HepG2 (cell line): Measurements from ENCODE around the gene MTX1. TPM values are rescaled to one million over a fixed set of nuclear protein-coding genes. Genes with fewer than 3 reads are reported as not detected.

Experiments
- ATAC-seq: fragments of 200-7000 bp; cut with Tn5 transposase; 3 replicates; pipeline ENCODE4 v1.9.1; 2020; ENCODE audit warnings: mild to moderate bottlenecking, moderate library complexity
- BruUV-seq: library from RNA; stranded (reverse); fragments of 400-500 nt; replicated peaks from 2 replicates; lab custom pipeline; 2021; lab: Mats Ljungman, UMichigan
- CTCF ChIA-PET: fragments of 300-600 bp; formaldehyde crosslinking; extraction: SDS; loops from one replicate; lab custom pipeline; 2021; ENCODE audit warnings: low total read pairs, inconsistent platforms, low intra/inter-chr PET ratio; lab: Yijun Ruan, JAX
- POLR2A ChIA-PET: fragments of 350-600 bp; sonication (Branson Sonifier 250); formaldehyde crosslinking; loops from one replicate; lab custom pipeline; 2020; ENCODE audit warnings: antibody characterized with exemption, inconsistent platforms; lab: Yijun Ruan, JAX
- DNase-seq: peaks from one replicate; pipeline ENCODE4 v3.0.0-alpha.2; 2015; ENCODE audit warnings: low spot score
- FAIRE-seq: peaks from 3 replicates; lab custom pipeline; 2011; peaks lifted over from hg19 to GRCh38; lab: Jason Lieb, UNC
- H2AFZ ChIP-seq: one replicate; pipeline ENCODE4 v1.6.1; 2011; ENCODE audit warnings: low read length, inconsistent platforms
- H3K27ac ChIP-seq: fragments of 300-600 bp; 3 replicates; pipeline ENCODE4 v1.8.0; 2011; ENCODE audit warnings: mixed run types, mild to moderate bottlenecking, mixed read lengths, low read length, inconsistent platforms; ENCODE audit not compliant: insufficient read depth; ENCODE audit errors: extremely low read length
- H3K27me3 ChIP-seq, 2 experiments: fragments of 200-600 bp in 1 of 2; 2 replicates in 1 of 2; 3 replicates in 1 of 2; pipeline versions ENCODE4 v1.6.0 to v1.8.0; 2011; ENCODE audit warnings: low read length in 2 of 2, mild to moderate bottlenecking in 2 of 2, moderate library complexity in 2 of 2, inconsistent platforms in 1 of 2; ENCODE audit not compliant: insufficient read depth in 2 of 2, control insufficient read depth in 1 of 2
- H3K36me3 ChIP-seq, 2 experiments: fragments of 200-600 bp in 1 of 2; replicated peaks in 1 of 2; 2 replicates in 1 of 2; 3 replicates in 1 of 2; pipeline versions ENCODE4 v1.5.1 to v1.8.0; 2011; ENCODE audit warnings: low read length in 2 of 2, inconsistent platforms in 1 of 2; ENCODE audit not compliant: insufficient read depth in 2 of 2, control insufficient read depth in 1 of 2
- H3K4me1 ChIP-seq: 2 replicates; pipeline ENCODE4 v1.5.1; 2012; ENCODE audit warnings: low read length, inconsistent platforms; ENCODE audit not compliant: insufficient read depth
- H3K4me2 ChIP-seq: 2 replicates; pipeline ENCODE4 v1.6.0; 2011; ENCODE audit warnings: low read depth, low read length, inconsistent platforms
- H3K4me3 ChIP-seq, 3 experiments: fragments of 200-600 bp in 1 of 3; sonication (generic), shearing (Covaris generic) in 1 of 3; replicated peaks in 1 of 3; 2 replicates each; pipeline ENCODE4 v1.5.1; 2011 to 2016; ENCODE audit warnings: low read length in 3 of 3, inconsistent platforms in 2 of 3, low read depth in 2 of 3, mild to moderate bottlenecking in 2 of 3, control low read depth in 1 of 3, mixed read lengths in 1 of 3; ENCODE audit not compliant: insufficient read depth in 1 of 3
- H3K79me2 ChIP-seq: one replicate; pipeline ENCODE4 v1.6.1; 2011; ENCODE audit warnings: low read length, inconsistent platforms; ENCODE audit not compliant: insufficient read depth
- H3K9ac ChIP-seq: 2 replicates; pipeline ENCODE4 v1.6.0; 2011; ENCODE audit warnings: mild to moderate bottlenecking, low read depth, low read length, inconsistent platforms; ENCODE audit not compliant: insufficient read depth
- H3K9me3 ChIP-seq: 2 replicates; pipeline ENCODE4 v1.5.1; 2012; ENCODE audit warnings: mild to moderate bottlenecking, low read length
- H4K20me1 ChIP-seq: 2 replicates; pipeline ENCODE4 v1.6.0; 2011; ENCODE audit warnings: inconsistent platforms, mild to moderate bottlenecking, low read length, moderate library complexity; ENCODE audit not compliant: insufficient read depth
- NONO ChIP-seq, 2 experiments: fragments of 450-650 bp in 1 of 2; sonication (generic) in 1 of 2; formaldehyde crosslinking in 1 of 2; IDR thresholded peaks in 1 of 2; conservative IDR thresholded peaks in 1 of 2; 2 replicates each; pipeline versions ENCODE4 v1.6.1 to v1.8.0; 2017 to 2022; ENCODE audit warnings: mild to moderate bottlenecking in 1 of 2, missing genetic modification reagents in 1 of 2, moderate library complexity in 1 of 2
- RNF219 ChIP-seq: sonication (generic); formaldehyde crosslinking; IDR thresholded peaks from 2 replicates; pipeline ENCODE4 v1.5.0; 2020; ENCODE audit warnings: mild to moderate bottlenecking, missing genetic modification reagents
- SP2 ChIP-seq: sonication (generic); formaldehyde crosslinking; IDR thresholded peaks from 2 replicates; pipeline ENCODE4 v1.5.1; 2020; ENCODE audit warnings: mild to moderate bottlenecking, missing genetic modification reagents
- TFDP2 ChIP-seq: sonication (generic); formaldehyde crosslinking; IDR thresholded peaks from 2 replicates; pipeline ENCODE4 v1.4.0; 2020; ENCODE audit warnings: missing genetic modification reagents
- ZNF501 ChIP-seq: sonication (generic); formaldehyde crosslinking; IDR thresholded peaks from 2 replicates; pipeline ENCODE4 v1.5.1; 2020; ENCODE audit warnings: mild to moderate bottlenecking, moderate library complexity, missing genetic modification reagents
- WGBS: methylation state at CpG from one replicate; pipeline ENCODE4 v1.1.6; 2017; ENCODE audit warnings: low lambda C conversion rate; 5-methylcytosine and 5-hydroxymethylcytosine counted together
- in situ Hi-C: cut with HindIII; loops from 2 replicates; pipeline ENCODE4 v1.10.0; 2017; ENCODE audit warnings: low pct_unique_long_range_greater_than_20kb; ENCODE audit not compliant: extremely low pct_ligation_motif_present
- intact Hi-C: fragments of 100-400 bp; cut with micrococcal nuclease; formaldehyde crosslinking; loops from one replicate; pipeline ENCODE4 v1.10.0; 2022; ENCODE audit not compliant: unreplicated experiment
- polyA plus RNA-seq, 8 experiments: library from polyadenylated mRNA; depleted of rRNA in 3 of 8; stranded (reverse) in 7 of 8; unstranded in 1 of 8; fragments of >200 nt; fragmentation: Illumina TruSeq in 4 of 8; extraction: Trizol in 4 of 8; gene quantifications; 2 replicates each; pipeline versions ENCODE4 v1.2.1 to v1.2.3, GENCODE V29; 2011 to 2016; ENCODE audit warnings: low read depth in 4 of 8, missing spikeins in 1 of 8, mixed read lengths in 1 of 8; ENCODE audit not compliant: insufficient read depth in 1 of 8
- total RNA-seq, 5 experiments: library from RNA; depleted of rRNA; stranded (reverse); fragments of >200 nt; fragmentation: Illumina TruSeq; extraction: Trizol; gene quantifications; 2 replicates each; pipeline ENCODE4 v1.2.3, GENCODE V29; 2016; ENCODE audit warnings: low read depth in 1 of 5
- TF ChIP-seq, protein P1 (sequence below): sonication (generic); formaldehyde crosslinking; IDR thresholded peaks from 2 replicates; pipeline ENCODE4 v1.5.1; 2020; ENCODE audit warnings: mild to moderate bottlenecking, moderate library complexity, missing genetic modification reagents

MTX1 gene
- total and polyA plus RNA-seq, 2 of the 13 experiments (the other 11 are each of a cell fraction or from before 2014, with no cell fraction given) = 64.5 to 72.6 TPM

DNA sequence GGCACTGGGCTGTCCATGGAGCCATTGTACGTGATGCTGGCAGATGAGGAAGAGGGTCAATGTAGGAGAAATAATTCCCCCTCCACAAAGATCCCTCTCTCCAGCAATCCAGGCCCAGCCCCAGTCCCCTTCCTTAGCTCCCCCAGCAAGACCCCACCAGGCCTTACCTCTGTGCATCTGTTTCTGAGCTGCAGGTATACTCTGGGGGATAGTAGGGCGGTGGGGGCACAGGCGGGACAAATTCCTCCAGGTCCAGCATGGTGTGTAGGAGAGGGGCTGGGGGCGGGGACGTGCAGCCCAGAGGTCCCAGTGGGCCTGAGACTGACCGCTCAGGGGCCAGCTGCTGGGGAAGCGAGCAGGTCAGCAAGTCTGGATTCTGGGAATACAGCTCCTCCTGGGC, 43.1 kb downstream of the MTX1 start:
- peaks cover 1 to 9% of the 10 kb centered on the region in 2 experiments; a peak in 2 of 5 replicates for H3K36me3 ChIP-seq

More for the DNA sequence above, 43.1 kb downstream of the MTX1 start:
- Histone ChIP-seq H3K4me1 (peaks cover 45% of the 10 kb centered on the region), H3K27ac (peak overlapping the region; percentile 71), H4K20me1 (no peaks in the 10 kb centered on the region), H3K79me2 (peaks cover 8% of the 10 kb centered on the region), H3K4me3 (peak overlapping the region in 1 of 3 experiments; percentile 41; a peak in 2 of 6 replicates), H3K9me3 (no peaks in the 10 kb centered on the region), H2AFZ (no peak overlapping the region), H3K9ac (peak overlapping the region; percentile 0; the same call in 1 of the 2 replicates), H3K4me2 (peak overlapping the region; percentile 68), H3K27me3 (no peaks in the 10 kb centered on the region)
- TF ChIP-seq NONO (IDR thresholded peaks at IDR 0.05) (no peak), NONO (CRISPR knock-in tag; conservative IDR thresholded peaks at IDR 0.05) (0 out of 2 replicates have a peak, but pooled peaks have one; percentile 7), SP2 (CRISPR knock-in tag) (0 out of 2 replicates have a peak, but pooled peaks have one; percentile 20), TFDP2 (CRISPR knock-in tag) (no peak), RNF219 (no peak), ZNF501 (CRISPR knock-in tag) (0 out of 2 replicates have a peak, but pooled peaks have one; percentile 4)
- TF ChIP-seq, protein P1, sequence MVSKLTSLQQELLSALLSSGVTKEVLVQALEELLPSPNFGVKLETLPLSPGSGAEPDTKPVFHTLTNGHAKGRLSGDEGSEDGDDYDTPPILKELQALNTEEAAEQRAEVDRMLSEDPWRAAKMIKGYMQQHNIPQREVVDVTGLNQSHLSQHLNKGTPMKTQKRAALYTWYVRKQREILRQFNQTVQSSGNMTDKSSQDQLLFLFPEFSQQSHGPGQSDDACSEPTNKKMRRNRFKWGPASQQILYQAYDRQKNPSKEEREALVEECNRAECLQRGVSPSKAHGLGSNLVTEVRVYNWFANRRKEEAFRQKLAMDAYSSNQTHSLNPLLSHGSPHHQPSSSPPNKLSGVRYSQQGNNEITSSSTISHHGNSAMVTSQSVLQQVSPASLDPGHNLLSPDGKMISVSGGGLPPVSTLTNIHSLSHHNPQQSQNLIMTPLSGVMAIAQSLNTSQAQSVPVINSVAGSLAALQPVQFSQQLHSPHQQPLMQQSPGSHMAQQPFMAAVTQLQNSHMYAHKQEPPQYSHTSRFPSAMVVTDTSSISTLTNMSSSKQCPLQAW (CRISPR knock-in tag) = 0 out of 2 replicates have a peak, but pooled peaks have one; percentile 18
- CTCF ChIA-PET = interaction anchor here (0.9 to 4.0 kb wide), 5 partner anchors 45 to 340 kb away, joined by 3 to 71 read pairs (median 14); partner anchors contain the start of gene FDPS
- POLR2A ChIA-PET = interaction anchor here (0.9 to 3.0 kb wide), 13 partner anchors 8 to 311 kb away, joined by 3 to 24 read pairs (median 6); partner anchors contain the start of genes ASH1L, CLK2, FDPS and SCAMP3
- ATAC-seq = no peak
- WGBS = 78% methylated on average over 3 of the region's 7 CpGs
- no TSS peak for BruUV-seq
- DNase-seq = no peak
- intact Hi-C loops (loop anchor here (2.0 kb wide), 2 partner anchors 45 to 339 kb away; partner anchors contain the start of gene THBS3), in situ Hi-C loops (loop anchor here (10.0 kb wide), 1 partner anchor 53 kb away; the partner anchor contains the start of genes FDPS and PKLR)
- no peak for FAIRE-seq
